ENCODE results near the gene RNF186.
"Not testable (repeated sequence)": the region's sequence is repeated elsewhere in the genome, so short reads cannot be mapped to it uniquely, and the experiment has no call there.

The RNF186 gene, protein sequence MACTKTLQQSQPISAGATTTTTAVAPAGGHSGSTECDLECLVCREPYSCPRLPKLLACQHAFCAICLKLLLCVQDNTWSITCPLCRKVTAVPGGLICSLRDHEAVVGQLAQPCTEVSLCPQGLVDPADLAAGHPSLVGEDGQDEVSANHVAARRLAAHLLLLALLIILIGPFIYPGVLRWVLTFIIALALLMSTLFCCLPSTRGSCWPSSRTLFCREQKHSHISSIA

DNA sequence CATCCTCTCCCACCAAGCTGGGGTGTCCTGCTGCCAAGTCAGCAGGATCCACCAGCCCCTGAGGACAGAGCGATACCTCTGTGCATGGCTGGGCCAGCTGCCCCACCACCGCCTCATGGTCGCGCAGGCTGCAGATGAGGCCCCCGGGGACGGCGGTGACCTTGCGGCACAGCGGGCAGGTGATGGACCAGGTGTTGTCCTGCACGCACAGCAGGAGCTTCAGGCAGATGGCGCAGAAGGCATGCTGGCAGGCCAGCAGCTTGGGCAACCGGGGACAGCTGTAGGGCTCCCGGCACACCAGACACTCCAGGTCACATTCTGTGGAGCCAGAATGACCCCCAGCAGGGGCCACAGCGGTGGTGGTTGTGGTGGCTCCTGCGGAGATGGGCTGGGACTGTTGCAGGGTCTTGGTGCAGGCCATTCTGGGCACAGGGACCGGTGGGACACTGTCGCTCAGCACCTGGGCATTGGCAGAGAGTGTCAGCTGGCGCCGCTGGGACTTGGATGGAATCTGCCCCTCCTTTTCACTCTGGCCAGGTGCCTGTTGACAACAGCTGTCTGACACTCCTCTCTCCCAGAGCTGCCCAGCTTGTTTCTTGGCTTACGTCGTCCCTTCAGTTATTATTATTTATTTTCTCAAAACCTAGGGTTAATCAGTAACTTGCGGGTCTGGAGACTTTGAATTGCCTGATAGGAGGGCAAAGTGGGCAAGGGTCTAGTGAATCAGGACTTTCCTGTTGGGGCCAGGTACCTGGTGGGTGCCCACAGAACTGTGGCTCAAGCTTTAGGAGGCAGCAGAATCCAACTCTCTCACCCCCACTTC is at the start of gene RNF186:
Gene RNF186, minus strand, starts transcription at position 603 of the 823 bp plus-strand sequence. Its CDS starts 182 bp downstream, at position 421.
- no peak for DNase-seq (ENCODE audit: extremely low read depth in 1 of 2, low read depth in 1 of 2)

DNA sequence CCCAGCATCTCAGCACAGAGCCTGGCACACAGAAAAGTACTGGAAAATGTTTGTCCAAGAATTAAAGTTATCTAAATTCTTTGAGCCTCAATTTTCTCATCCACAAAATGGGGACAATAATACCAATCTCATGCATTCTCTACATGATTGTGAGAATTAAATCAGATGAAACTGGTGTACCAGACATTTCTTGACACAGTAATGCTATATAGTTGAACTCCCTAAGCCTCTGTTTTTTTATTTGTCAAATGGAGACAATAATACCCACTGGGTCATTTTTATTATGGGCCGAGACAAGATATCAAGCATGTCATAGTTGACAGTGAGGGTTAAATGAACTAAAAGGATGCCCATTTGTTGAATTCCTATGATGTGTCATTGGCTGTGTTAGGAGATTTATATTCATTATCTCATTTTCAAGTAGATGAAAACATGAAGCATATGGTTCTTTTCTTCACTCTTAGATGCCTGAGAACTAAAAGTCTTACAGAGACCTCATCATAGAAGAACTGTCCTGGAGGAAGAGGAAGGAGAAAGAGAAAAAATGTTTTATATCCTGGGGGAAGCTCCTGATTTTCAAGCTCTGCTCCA is 49.6 kb upstream of the RNF186 start:
- DNase-seq (ENCODE audit: extremely low read depth in 1 of 2, low read depth in 1 of 2): no peak

DNA sequence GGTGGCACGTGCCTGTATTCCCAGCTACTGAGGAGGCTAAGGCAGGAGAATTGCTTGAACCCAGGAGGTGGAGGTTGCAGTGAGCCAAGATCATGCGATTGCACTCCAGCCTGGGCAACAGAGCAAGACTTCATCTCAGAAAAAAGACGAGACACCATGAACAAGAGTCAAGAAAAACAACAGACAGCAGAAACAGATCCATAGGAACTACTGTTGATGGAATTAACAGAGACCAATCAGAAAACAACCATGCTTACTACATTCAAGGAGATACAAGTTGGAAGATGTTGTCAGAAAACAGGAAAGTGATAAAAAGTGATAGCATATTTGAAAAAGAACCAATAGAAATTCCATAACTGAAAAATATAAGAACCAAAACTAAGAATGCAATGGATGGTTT is 47.9 kb upstream of the RNF186 start:
- DNase-seq (ENCODE audit: extremely low read depth in 1 of 2, low read depth in 1 of 2): no peak

DNA sequence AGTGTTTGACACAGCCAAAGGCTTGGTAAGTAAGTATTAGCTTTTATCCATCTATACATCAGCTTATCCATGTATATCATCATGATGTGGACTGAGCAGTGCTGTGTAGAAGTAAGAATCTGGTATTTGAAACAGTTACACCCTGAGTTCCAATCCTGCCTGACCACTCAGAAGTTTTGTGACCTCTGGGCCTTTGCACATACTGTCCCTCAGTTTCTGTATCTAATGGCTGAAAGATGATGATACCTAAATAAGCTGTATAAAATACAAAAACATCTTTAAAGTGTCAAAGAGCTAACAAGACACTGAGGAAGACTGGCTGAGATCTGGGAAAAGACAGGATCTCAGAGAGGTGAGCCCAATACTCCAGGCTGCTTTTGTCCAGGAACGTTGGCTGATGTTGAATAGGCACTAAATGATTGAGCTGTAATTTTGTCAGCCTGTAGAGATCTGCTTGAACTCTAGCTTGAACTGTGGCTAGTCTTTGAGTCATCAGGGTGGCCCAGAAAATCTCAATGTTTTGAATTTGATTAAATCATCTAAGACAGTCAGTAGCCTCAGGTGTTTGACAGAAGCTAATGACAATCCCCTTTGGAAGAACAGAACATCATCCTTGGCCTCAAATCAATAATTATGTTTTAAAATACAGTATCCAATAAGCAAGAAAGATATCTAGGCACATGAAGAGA is 46.9 kb upstream of the RNF186 start:
- no peak for DNase-seq (ENCODE audit: extremely low read depth in 1 of 2, low read depth in 1 of 2)

DNA sequence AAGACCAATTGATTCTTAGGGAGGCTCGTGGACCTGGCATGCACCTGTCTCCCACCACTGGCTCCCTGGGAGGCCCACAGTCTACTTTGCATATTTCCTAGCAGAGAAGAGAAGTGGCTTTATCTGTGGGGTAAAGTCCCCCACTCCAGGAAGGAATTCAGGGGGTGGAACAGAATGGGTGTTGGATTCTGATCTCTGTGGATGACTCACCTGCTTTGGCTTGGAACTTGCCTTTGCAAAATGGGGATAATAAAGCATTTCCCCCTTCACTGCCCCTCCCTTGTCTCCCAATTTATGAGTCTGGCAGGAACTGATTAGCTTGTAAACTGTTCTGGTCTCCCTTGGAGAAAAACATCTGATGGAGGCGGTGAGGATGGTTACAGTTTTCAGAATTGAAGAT is 46.0 kb upstream of the RNF186 start:
- DNase-seq (ENCODE audit: extremely low read depth in 1 of 2, low read depth in 1 of 2): no peak

DNA sequence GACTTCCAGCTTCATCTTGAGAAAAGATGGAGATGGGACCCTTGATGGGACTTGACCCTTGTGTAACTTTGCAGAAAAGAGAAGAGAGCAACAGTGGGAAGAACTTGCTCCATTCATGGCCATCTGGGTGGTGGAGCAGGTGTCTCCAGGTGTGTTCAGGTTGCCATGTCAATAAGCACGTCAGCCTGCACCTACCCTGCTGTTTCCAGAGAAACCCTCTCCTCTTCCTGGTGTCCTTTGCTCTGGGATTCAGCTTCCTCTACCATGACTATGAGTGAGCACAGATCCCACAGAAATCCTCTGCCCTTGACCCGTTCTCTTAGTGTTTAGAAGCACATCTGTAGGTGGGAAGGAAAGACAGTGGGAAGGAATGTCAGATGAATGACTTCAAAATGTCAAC is 45.3 kb upstream of the RNF186 start:
- DNase-seq (ENCODE audit: extremely low read depth in 1 of 2, low read depth in 1 of 2): no peak

DNA sequence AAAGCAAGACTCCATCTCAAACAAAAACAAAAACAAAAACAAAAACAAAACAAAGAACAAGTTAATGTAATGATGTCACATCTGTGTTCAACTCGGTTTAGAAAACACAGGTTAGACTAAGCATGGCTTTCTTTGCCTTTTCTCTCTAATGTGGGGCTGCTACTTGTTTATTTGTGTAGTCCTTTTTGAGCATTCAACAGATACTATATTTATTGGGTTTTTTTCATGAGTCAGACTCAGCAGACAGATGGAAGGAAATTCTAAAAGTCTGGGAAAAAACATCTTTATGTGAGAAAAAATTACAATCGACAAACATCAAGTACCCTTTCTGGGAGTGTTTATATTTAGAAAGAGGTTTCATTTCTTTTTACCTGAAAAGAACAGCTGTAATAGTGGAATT is 44.8 kb upstream of the RNF186 start:
- no peak for DNase-seq (ENCODE audit: extremely low read depth in 1 of 2, low read depth in 1 of 2)

DNA sequence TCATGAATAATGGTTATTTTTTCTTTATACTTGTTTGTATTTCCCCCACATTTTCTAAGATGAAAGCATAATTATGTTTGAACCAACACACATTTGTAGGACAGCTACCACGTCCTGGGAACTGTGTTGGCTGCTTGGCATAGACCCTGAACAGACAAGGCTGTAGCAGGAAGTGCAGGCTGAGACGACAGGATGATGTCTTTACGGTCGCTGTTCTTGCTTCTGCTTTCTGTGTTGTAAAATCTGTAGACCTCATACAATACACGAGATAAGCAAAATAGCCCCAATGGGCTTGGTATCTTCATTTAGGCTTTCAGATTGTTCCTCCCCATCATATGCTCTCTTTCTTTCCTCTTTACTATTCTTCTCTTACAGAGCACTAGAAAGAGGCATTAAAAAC is 43.8 kb upstream of the RNF186 start:
- no peak for DNase-seq (ENCODE audit: extremely low read depth in 1 of 2, low read depth in 1 of 2)

DNA sequence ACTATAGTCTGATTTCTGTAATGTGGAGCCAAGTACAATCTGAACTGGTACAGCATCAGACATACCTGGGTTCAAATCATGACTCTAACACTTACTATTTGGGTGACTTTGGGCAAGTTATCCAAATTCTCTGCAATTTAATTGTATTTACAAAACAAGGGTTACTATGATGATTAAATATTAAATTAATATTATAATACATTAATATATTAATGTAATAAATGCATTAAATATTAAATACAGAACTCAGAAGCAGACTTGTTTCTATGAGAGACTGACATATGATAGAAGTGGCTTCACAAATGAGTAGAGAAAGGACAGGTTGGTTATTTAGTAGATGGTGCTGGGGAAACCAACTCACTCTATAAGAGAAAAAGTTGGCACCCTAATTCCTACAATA is 39.8 kb upstream of the RNF186 start:
- DNase-seq (ENCODE audit: extremely low read depth in 1 of 2, low read depth in 1 of 2): no peak

DNA sequence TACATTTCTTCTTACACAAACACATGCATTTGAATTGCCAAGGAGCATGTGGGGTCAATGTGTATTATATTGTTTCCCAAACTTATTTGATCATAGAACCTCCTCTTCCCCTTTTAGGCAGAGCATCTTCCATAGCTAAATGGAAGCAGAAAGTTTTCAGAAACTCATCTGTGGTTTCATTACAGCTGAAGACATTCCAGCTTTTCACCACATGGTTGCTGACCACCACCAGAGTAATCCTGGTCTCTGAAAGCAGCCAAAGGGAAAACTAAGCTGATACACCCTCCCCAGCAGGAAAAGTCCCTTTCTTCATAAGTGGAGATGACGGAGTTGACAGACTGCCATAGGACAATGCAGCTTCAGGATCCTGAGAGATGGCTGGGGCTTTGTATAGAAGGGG is 37.0 kb upstream of the RNF186 start:
- no peak for DNase-seq (ENCODE audit: extremely low read depth in 1 of 2, low read depth in 1 of 2)

DNA sequence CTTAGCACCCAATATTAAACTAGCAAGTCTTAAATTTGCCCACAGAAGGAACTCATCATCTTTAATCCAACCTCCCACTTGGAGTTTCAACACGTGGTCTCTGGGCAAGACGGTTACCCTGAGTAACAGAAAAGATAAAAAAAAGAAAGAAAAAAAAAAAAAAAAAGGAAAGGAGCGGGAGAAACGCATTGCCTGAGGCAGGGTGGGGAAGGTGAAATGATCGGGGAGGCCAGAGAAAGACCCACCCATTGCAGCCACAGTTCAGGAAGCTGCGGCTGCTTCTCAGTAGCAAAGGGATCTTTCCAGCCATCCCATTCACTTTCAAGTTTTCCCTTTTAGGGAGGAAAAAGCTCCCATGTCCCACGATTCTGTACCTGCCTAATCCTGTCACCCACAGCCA is 35.1 kb upstream of the RNF186 start:
- no peak for DNase-seq (ENCODE audit: extremely low read depth in 1 of 2, low read depth in 1 of 2)

DNA sequence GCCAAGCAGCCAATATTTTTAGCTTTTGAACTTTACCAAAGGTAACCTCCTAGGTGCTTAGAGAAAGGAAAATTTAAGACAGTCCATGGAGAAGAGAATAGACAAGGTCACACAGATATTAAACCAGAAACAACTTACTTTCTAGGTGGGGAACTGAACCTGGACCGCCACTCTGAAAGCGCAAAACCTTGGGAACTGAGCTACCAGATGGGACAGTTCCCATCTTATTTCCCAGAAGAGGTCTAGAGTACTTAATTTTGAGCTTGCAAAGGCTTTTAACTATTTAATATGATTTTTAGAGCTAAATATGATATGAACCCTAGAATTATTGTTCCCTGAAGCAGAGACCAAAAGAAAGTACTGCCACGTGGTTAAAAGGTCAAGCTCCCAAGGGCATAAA is 34.2 kb upstream of the RNF186 start:
- not testable (repeated sequence) for DNase-seq (ENCODE audit: extremely low read depth in 1 of 2, low read depth in 1 of 2)

DNA sequence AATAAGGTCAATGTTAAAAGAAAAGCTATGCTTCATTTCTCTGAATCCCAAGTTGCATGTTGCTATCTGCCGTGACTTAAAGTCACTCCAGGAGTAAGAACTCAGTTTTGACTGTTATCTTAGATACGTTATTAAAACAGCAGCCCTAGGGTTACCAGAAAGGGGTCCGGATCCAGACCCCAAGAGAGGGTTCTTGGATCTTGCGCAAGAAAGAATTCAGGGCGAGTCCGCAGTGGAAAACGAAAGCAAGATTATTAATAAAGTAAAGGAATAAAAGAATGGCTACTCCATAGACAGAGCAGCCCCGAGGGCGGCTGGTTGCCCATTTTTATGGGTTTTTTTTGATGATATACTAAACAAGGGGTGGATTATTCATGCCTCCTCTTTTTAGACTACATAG is 32.3 kb upstream of the RNF186 start:
- not testable (repeated sequence) for DNase-seq (ENCODE audit: extremely low read depth in 1 of 2, low read depth in 1 of 2)

DNA sequence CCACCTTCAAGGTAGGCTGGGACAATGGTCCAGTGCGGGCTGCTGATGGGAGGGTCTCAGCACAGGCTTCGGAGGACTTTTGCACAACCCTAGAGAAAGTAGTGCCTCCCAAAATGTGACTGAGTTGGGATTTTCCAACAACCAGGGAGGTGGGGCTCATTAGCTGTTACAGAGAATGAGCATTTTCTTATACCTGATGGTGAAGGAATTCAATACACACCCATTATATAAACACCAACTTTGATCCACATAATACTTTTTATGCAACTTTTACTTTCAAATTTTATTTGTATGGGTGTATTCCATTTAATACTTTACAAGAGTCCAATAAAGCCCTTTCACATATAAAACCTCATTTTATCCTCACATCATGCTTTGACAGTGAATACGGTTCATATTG is 31.3 kb upstream of the RNF186 start:
- no peak for DNase-seq (ENCODE audit: extremely low read depth in 1 of 2, low read depth in 1 of 2)

DNA sequence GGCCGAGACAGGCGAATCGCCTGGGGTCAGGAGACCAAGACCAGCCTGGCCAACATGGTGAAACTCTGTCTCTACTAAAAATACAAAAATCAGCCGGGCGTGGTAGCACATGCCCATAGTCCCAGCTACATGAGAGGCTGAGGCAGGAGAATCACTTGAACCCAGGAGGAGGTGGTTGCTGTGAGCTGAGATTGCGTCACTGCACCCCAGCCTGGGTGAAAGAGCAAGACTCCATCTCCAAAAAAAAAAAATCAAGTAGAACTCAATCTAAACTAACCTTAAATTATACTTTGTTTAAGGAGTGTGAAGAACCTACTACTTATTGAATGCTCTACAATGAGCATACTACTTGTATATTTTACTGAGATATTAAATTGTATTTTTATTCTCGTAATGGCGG is 30.5 kb upstream of the RNF186 start:
- DNase-seq (ENCODE audit: extremely low read depth in 1 of 2, low read depth in 1 of 2): no peak

DNA sequence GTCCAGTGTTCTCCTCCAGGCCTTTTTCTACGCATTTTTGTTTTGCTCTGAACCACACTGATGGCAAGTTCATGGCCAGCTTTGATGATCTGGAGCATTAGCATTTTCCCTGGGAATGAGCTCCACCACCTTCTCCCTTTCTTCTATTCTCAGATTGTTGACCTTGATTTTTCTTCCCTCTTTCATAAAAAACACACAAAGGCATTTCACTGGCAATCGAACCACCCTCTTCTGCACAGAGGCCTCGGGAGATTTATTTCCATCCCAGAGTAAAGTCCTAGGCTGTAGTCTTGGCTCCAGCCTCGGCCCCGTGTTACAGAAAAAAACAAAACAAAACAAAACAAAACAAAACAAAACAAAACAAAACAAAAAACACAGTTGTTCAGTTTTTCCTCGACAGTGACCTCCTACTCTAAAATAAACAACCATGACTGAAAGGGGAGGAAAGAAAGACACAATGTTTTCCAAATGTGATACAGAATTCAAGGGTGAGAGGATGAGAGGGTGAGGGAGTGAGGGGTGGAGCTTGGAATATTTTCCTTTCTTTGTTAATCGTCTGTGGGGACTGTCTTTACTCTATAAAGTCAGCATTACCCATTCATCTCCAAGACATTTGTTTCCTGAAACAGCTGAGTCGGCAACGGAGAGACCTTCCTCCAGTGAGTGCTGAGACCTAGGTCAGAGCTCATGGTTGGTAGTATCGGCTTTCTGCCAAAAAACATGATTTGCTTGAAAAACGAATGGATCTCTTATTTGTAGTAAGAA is 29.8 kb upstream of the RNF186 start:
- no peak for DNase-seq (ENCODE audit: extremely low read depth in 1 of 2, low read depth in 1 of 2)

DNA sequence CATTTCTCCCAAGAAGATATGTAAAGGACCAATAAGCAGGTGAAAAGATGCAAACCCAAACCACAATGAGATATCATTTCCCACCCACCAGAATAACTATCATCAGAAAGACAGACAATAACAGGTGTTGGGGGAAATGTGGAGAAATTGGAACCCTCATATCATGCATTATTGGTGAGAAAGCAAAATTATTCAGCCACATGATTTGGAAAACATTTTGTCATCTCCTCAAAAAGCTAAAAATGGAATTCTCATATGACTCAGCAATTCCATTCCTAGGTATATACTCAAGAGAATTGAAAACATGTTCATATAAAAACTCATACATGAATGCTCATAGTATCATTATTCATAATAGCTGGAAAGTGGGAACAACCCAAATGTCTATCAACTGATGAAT is 25.1 kb upstream of the RNF186 start:
- DNase-seq (ENCODE audit: extremely low read depth in 1 of 2, low read depth in 1 of 2): no peak

DNA sequence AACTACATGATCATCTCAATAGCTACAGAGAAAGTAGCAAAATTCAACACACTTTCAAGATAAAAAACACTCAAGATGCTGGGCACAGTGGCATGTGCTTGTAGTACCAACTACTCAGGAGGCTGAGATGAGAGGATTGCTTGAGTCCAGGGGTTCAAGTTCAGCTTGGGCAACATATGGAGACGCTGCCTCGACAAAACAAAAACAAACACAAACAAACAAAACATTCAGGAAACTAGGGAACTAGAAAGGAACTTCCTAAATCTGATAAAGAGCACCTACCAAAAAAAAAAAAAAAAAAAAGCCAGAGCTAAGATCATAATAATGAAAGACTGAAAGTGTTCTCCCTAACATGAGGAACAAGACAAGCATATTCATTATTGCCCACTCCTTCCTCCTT is 22.8 kb upstream of the RNF186 start:
- no peak for DNase-seq (ENCODE audit: extremely low read depth in 1 of 2, low read depth in 1 of 2)

DNA sequence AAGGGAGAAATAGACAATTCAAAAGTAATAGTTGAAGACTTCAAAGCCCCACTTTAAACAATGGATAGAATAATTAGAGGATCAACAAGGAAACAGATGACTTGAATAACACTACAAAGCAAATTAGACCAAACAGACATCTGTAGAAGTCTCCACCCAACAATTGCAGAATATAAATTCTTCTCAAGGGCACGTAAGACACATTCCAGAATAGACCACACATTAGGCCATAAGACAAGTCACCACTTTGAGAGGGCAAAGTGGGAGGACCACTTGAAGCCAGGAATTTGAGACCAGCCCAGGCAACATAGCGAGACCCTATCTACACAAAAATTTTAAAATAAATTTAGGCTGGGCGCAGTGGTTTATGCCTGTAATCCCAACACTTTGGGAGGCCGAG is 20.5 kb upstream of the RNF186 start:
- DNase-seq (ENCODE audit: extremely low read depth in 1 of 2, low read depth in 1 of 2): no peak

DNA sequence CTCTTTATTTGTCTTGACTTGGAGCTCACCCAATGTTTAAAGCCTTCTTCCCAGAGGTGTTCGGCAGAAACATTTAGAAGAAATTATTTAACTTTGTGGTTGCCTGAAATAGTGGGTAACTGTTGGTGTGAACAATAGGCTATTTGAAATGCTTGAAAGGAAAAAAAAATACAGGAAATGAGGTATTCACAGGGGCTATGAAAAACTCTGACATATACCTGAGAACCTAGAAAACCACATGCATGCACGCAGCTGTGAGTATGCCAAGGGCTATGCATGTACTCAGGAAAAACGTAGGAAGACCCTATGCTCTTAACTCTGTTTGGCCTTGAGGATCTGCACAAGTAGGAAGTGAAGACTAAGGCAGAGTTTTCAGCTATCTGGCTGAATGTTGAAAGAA is 16.4 kb upstream of the RNF186 start:
- no peak for DNase-seq (ENCODE audit: extremely low read depth in 1 of 2, low read depth in 1 of 2)

DNA sequence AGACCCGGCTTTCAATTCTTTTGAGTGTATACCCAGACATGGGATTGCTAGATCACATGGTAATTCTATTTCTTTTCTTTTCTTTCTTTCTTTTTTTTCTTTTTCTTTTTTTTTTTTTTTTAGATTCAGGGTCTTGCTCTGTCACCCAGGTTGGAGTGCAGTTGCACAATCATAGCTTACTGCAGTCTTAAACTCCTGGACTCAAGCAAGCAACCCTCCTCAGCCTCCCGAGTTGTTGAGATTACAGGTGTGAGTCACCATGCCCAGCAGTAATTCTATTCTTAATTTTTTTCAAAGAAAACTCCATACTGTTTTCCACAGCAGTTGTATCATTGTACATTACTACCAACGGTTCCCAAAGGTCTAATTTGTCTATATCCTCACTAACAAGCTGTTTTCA is 13.5 kb upstream of the RNF186 start:
- DNase-seq (ENCODE audit: extremely low read depth in 1 of 2, low read depth in 1 of 2): no peak

Measured in activated CD8-positive, alpha-beta memory T cell treated with anti-CD3 and anti-CD28 coated beads for 1 hour (primary cell).